T-helper 1 cell treated with Interleukin-12 subunit alpha and Interleukin-12 subunit beta and Interleukin-4 antibody, amounts not matched to agents 30 μg/mL and 1 μg/mL, for 36 hours (primary cell): ENCODE measurements around the gene TBRG4.
A peak's percentile ranks its signal among the peaks of the same experiment; 100 is the strongest.

Source experiments
- H3K27ac Mint-ChIP-seq: one replicate; pipeline ENCODE4 v1.8.0; 2021; ENCODE audit warnings: mild to moderate bottlenecking, mixed read lengths
- H3K27me3 Mint-ChIP-seq: one replicate; pipeline ENCODE4 v1.8.0; 2021; ENCODE audit warnings: low read depth, mixed read lengths
- H3K36me3 Mint-ChIP-seq: one replicate; pipeline ENCODE4 v1.8.0; 2021; ENCODE audit warnings: low read depth, mixed read lengths
- H3K4me1 Mint-ChIP-seq: one replicate; pipeline ENCODE4 v1.8.0; 2021; ENCODE audit warnings: low read depth, mixed read lengths
- H3K4me3 Mint-ChIP-seq: one replicate; pipeline ENCODE4 v1.8.0; 2021; ENCODE audit warnings: mild to moderate bottlenecking, moderate library complexity, mixed read lengths
- H3K9me3 Mint-ChIP-seq: one replicate; pipeline ENCODE4 v1.8.0; 2021; ENCODE audit warnings: mixed read lengths

Gene TBRG4

GRCh38 chr7:45150199-45150598 is 38.7 kb upstream of the TBRG4 start:
- Mint-ChIP-seq H3K9me3 (no peaks in the 10 kb centered on the region), H3K4me1 (no peaks in the 10 kb centered on the region), H3K27ac (no peak overlapping the region), H3K4me3 (no peak overlapping the region), H3K27me3 (peaks cover 22% of the 10 kb centered on the region), H3K36me3 (no peaks in the 10 kb centered on the region)

GRCh38 chr7:45149606-45150005 is 38.1 kb upstream of the TBRG4 start:
- Mint-ChIP-seq H3K4me3 (no peak overlapping the region), H3K27ac (no peak overlapping the region), H3K36me3 (no peaks in the 10 kb centered on the region), H3K9me3 (no peaks in the 10 kb centered on the region), H3K4me1 (no peaks in the 10 kb centered on the region), H3K27me3 (peaks cover 22% of the 10 kb centered on the region)

DNA sequence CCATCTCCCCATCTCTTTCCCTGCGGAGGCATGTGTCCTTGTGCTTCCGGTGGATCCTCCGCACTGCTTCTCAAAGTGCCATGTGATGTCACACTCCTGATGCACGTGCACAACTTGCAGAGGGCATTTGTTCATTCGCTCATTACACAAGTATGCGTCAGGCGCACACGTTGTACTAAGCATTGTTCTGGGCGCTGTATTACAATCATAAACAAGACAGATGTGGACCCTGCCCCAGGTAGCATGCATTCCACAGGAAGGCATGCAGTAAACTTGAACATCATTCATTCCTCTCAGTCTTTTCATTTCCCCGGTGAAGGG is 37.1 kb upstream of the TBRG4 start:
- peaks cover 28% of the 10 kb centered on the region for H3K27me3 Mint-ChIP-seq
- H3K4me3 Mint-ChIP-seq, result no peak overlapping the region
- no peaks in the 10 kb centered on the region for H3K4me1 Mint-ChIP-seq
- H3K27ac Mint-ChIP-seq, result no peak overlapping the region
- H3K36me3 Mint-ChIP-seq, result no peaks in the 10 kb centered on the region
- no peaks in the 10 kb centered on the region for H3K9me3 Mint-ChIP-seq

DNA sequence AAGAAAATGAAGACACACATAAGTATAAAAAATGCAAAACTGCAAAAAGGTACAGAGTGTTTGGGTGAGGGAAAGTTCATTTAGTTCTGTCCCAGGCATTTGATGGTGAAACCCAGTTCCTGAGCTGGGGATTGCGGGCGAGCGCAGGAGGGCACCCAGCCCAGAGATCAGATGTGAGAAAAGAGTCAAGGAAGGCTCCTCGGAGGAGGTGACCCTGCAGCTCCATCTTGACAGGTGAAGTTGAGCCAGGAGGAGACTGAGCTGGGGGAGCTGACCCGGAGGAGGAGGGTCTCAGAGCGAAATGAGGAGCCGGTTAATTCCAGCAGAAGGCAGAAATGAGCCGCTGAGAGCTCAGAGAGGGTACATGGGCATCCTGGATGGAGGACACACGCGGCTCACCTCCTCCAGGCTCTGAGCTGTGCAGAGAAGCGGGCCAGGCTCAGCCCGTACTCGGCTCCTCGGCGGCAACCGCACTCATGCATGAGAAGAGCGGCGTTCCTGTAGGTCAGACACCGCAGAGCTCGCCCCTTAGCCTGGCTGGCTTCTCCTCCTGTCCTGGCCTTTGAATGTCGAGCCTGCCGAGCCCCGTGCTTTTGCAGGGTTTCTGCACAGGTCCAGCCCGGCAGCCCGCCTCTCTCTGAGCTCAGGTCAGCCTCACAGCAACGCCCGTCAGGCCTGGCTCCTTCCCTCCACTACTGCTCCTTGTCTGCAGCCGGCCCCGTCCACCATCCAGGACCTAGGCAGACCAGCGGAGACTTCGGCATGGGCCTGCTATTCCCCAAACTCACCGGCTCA is 36.6 kb upstream of the TBRG4 start:
- H3K9me3 Mint-ChIP-seq, result no peaks in the 10 kb centered on the region
- H3K4me3 Mint-ChIP-seq, result no peak overlapping the region
- peaks cover 28% of the 10 kb centered on the region for H3K27me3 Mint-ChIP-seq
- H3K27ac Mint-ChIP-seq, result no peak overlapping the region
- no peaks in the 10 kb centered on the region for H3K4me1 Mint-ChIP-seq
- no peaks in the 10 kb centered on the region for H3K36me3 Mint-ChIP-seq

DNA sequence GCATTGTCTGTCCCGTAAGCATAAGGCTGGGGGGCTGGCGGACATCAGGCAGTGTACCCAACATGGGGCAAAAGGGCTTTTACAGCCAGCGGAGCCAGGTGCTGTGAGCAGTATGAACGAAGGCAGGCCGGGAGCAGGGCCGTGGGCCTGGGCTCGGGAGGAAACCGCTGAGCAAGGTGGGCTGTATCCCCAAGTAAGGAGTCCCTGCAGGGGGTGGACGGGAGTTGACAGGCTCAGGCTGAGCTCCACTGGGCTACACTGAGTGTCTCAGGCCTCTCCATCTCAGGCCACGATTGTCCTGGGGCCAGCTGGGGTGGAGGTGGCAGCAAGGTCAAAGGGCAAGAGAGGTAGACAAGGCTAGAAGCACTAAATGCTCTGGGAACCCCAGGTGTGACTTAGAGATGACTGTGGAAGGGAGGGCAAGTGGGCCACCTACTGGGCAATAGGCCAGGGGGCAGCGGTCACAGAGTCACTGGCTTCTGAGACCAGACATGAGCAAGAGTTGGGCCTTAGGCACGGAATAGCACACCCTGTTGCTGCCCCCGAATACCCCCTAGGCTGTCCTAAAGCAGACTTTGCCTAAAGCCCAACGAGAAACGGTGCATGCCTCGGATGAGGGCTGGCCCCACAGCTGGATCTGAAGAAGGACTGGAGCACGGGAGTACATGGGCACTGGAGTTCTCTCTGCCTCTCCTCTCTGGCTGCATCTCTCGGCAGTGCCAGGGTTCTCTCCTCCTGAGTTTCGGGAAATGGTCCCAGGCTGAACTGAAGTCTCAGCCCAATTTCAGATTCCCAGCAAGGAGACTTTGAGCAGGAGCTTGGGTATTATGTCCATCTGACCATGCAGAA is 35.3 kb upstream of the TBRG4 start:
- Mint-ChIP-seq H3K36me3 (no peaks in the 10 kb centered on the region), H3K27me3 (peaks cover 24% of the 10 kb centered on the region), H3K27ac (no peak overlapping the region)

DNA sequence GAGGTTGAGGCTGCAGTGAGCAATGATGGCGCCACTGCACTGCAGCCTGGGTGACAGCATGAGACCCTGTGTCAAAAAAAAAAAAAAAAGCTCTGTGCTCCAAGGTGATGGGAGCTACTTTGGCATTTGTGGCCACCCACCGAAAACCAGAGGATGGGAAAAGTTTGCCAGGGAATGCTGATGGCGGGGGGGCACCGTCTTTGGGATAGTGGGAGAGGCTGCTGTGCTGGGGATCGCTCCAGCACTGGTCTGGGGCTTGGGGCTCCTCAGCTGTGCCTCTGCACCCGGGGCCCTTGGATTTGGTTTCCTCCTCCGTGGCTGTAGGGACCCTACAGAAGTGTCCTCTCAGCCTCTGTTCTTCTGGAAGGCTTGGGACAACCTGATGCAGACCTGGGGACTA is 34.4 kb upstream of the TBRG4 start:
- Mint-ChIP-seq H3K36me3 (no peaks in the 10 kb centered on the region), H3K4me3 (no peak overlapping the region), H3K9me3 (no peaks in the 10 kb centered on the region), H3K27me3 (peaks cover 24% of the 10 kb centered on the region), H3K4me1 (peaks cover 1% of the 10 kb centered on the region), H3K27ac (no peak overlapping the region)

More for the DNA sequence above, 35.3 kb upstream of the TBRG4 start:
- peaks cover 1% of the 10 kb centered on the region for H3K4me1 Mint-ChIP-seq
- H3K9me3 Mint-ChIP-seq, result no peaks in the 10 kb centered on the region
- H3K4me3 Mint-ChIP-seq, result no peak overlapping the region

- no peaks in the 10 kb centered on the region for H3K36me3 Mint-ChIP-seq
- no peak overlapping the region for H3K27ac Mint-ChIP-seq
- peaks cover 17% of the 10 kb centered on the region for H3K27me3 Mint-ChIP-seq
- peaks cover 1% of the 10 kb centered on the region for H3K4me1 Mint-ChIP-seq
- no peak overlapping the region for H3K4me3 Mint-ChIP-seq
- no peaks in the 10 kb centered on the region for H3K9me3 Mint-ChIP-seq
Measured at GRCh38 chr7:45143616-45144015, 32.1 kb upstream of the TBRG4 start.

- Mint-ChIP-seq H3K4me1 (peaks cover 13% of the 10 kb centered on the region), H3K9me3 (no peaks in the 10 kb centered on the region), H3K27ac (peak overlapping the region; percentile 1), H3K36me3 (no peaks in the 10 kb centered on the region), H3K27me3 (peaks cover 19% of the 10 kb centered on the region), H3K4me3 (no peak overlapping the region)
Measured at GRCh38 chr7:45140827-45141226, 29.3 kb upstream of the TBRG4 start.

DNA sequence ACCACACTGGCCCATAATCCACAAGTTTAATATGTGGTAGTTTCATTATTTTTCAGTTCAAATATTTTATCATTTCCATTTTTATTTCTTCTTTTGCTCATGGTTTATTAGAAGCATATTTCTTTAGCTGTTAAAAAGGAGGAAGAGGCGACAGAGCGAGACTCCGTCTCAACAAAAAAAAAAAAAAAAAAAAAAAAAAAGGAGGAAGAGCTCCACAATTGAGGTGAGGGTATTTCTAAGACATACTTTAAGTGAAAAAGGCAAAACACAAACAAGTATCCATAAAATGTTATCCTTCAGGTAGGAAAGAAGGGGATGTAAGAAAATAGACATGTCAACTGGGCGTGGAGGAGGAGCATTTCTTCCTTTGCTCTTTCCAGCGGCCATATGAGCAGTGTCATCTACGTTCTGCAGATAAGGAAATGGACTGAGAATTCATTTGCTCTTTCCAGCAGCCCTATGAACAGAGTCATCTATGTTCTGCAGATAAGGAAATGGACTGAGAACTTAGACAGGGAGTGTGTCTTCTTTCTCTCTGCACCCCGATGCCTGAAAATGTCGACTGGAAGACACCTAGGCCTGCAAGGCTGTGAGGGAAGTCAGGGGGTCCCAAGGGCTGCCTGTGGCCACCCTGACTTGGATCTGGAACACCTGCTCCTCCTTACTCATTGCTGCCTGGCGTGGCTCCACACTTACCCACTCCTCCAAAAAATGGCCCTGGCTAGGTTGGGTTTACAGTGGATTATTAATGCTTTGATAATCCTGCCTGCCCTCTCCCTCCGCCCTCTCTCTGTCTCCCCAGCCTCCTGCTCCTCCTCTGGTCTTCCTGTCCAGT is 27.2 kb upstream of the TBRG4 start:
- Mint-ChIP-seq H3K27ac (no peak overlapping the region), H3K9me3 (no peaks in the 10 kb centered on the region), H3K4me1 (peaks cover 15% of the 10 kb centered on the region), H3K4me3 (no peak overlapping the region), H3K27me3 (peaks cover 8% of the 10 kb centered on the region), H3K36me3 (no peaks in the 10 kb centered on the region)

DNA sequence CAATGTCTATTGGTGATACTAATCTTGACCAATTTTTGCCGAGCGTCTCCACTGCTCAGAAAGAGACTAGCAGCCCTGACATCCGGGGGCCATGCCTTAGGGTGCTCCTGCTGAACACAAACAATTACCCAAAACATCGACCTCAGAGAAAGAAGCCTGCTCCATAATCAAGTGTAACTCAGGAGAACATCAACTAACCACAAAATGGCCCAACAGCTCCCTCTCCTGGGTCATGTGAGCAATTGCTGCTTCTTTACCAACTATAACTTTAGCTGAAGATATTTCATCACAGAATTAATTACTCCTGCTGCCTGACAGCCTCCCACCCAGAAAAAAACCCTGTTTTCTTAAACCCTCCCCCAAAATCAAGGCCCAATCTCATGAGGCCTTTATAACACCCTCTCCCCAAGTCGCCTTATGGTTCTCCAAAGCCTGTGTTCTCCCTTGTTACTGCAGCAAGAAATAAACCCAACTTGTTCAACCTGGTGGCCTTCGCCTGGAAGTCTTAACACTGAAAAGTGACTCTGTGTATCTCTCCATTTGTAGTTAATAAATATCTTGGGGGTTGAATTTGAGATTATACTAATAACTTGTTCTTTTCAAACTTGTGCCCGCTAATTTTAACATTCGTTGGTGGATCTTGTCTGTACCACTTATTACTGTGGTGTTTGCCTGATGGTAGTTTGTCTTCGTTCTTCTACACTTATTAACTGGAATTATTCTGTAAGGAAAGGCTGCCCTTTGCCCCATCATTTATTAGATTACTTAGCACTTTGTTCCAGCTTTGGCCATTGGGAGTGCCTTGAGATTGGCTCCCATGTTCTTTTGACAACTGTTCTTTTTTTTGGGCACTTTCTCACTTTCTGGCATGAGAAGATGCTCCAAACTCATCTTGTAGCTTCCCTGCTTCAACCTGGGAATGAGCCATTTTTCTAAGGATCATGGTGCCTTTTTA is 24.9 kb upstream of the TBRG4 start:
- H3K4me3 Mint-ChIP-seq, result no peak overlapping the region
- H3K9me3 Mint-ChIP-seq, result no peaks in the 10 kb centered on the region
- peaks cover 14% of the 10 kb centered on the region for H3K4me1 Mint-ChIP-seq
- H3K27me3 Mint-ChIP-seq, result peaks cover 8% of the 10 kb centered on the region
- no peaks in the 10 kb centered on the region for H3K36me3 Mint-ChIP-seq
- no peak overlapping the region for H3K27ac Mint-ChIP-seq

DNA sequence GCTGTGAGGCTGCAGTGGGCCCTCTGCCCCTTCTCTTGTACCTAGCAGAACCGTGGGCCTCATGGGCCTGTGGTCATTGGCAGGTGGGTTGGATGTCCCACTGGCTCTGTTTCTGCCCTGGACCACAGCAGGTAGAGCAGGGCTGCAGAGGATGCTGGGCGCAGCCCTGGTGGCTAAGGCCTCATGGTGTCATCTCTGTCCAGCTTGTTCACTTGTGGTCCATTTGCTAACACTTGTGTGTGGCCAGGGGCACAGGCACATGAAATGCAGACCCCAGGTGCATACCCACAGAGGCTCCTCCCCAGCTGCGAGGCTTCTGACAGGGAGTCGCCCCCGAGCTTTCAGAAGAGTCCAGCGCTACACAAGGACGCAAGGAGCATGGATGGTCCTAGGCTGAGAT is 22.4 kb upstream of the TBRG4 start:
- no peaks in the 10 kb centered on the region for H3K36me3 Mint-ChIP-seq
- no peak overlapping the region for H3K4me3 Mint-ChIP-seq
- H3K27ac Mint-ChIP-seq, result no peak overlapping the region
- H3K9me3 Mint-ChIP-seq, result no peaks in the 10 kb centered on the region
- H3K27me3 Mint-ChIP-seq, result peaks cover 4% of the 10 kb centered on the region
- peaks cover 14% of the 10 kb centered on the region for H3K4me1 Mint-ChIP-seq

- Mint-ChIP-seq H3K9me3 (no peaks in the 10 kb centered on the region), H3K27ac (no peak overlapping the region), H3K4me1 (peaks cover 14% of the 10 kb centered on the region), H3K27me3 (peaks cover 4% of the 10 kb centered on the region), H3K36me3 (no peaks in the 10 kb centered on the region), H3K4me3 (no peak overlapping the region)
Measured at GRCh38 chr7:45133352-45133751, 21.9 kb upstream of the TBRG4 start.

- H3K4me1 Mint-ChIP-seq, result peaks cover 14% of the 10 kb centered on the region
- H3K36me3 Mint-ChIP-seq, result no peaks in the 10 kb centered on the region
- peaks cover 2% of the 10 kb centered on the region for H3K27me3 Mint-ChIP-seq
- no peak overlapping the region for H3K27ac Mint-ChIP-seq
- no peaks in the 10 kb centered on the region for H3K9me3 Mint-ChIP-seq
- H3K4me3 Mint-ChIP-seq, result no peak overlapping the region
Measured at GRCh38 chr7:45132708-45133320, 21.3 kb upstream of the TBRG4 start.
